ENCODE measurements around the gene KRTCAP3.

- TF ChIP-seq POLR2A (IDR thresholded peaks at IDR 0.05; ENCODE audit: low read depth, low read length): no peak
- no peak for TF ChIP-seq TAF1 (IDR thresholded peaks at IDR 0.05; ENCODE audit: borderline replicate concordance, low read depth, low read length)
Measured at GRCh38 chr2:27412419-27413152, 29.6 kb upstream of the KRTCAP3 start.
